ENCODE results near the gene MYO9B.
A peak's percentile ranks its signal among the peaks of the same experiment; 100 is the strongest.

The MYO9B gene

GRCh38 chr19:17226002-17226933, 150.7 kb downstream of the MYO9B start, which contains the start of gene OCEL1:
Gene OCEL1, plus strand, starts transcription at chr19:17226226. Its CDS starts 22 bp downstream, at chr19:17226248.
- peak; percentile 96 for DNase-seq (ENCODE audit: low read depth)
- TF ChIP-seq CTCF (conservative IDR thresholded peaks at IDR 0.05; ENCODE audit: control insufficient read depth, insufficient read depth, low read depth, low read length): no peak
- H3K4me3 ChIP-seq (ENCODE audit: control insufficient read depth, low read depth, low read length): peak within 1 kb of the TSS; percentile 60

GRCh38 chr19:17227798-17228367, 152.3 kb downstream of the MYO9B start:
- no peak for TF ChIP-seq CTCF (conservative IDR thresholded peaks at IDR 0.05; ENCODE audit: control insufficient read depth, insufficient read depth, low read depth, low read length)
- H3K4me3 ChIP-seq (ENCODE audit: control insufficient read depth, low read depth, low read length): no peak overlapping the region
- no peak for DNase-seq (ENCODE audit: low read depth)

- no peak for TF ChIP-seq CTCF (conservative IDR thresholded peaks at IDR 0.05; ENCODE audit: control insufficient read depth, insufficient read depth, low read depth, low read length)
- no peak for DNase-seq (ENCODE audit: low read depth)
- no peak overlapping the region for H3K4me3 ChIP-seq (ENCODE audit: control insufficient read depth, low read depth, low read length)
Observed at GRCh38 chr19:17229890-17230289, 154.3 kb downstream of the MYO9B start.

GRCh38 chr19:17232258-17232657, 156.7 kb downstream of the MYO9B start:
- no peak overlapping the region for H3K4me3 ChIP-seq (ENCODE audit: control insufficient read depth, low read depth, low read length)
- no peak for DNase-seq (ENCODE audit: low read depth)
- TF ChIP-seq CTCF (conservative IDR thresholded peaks at IDR 0.05; ENCODE audit: control insufficient read depth, insufficient read depth, low read depth, low read length): no peak

GRCh38 chr19:17234911-17235299, 159.3 kb downstream of the MYO9B start:
- peak overlapping the region; percentile 56 for H3K4me3 ChIP-seq (ENCODE audit: control insufficient read depth, low read depth, low read length)
- peak; percentile 48 for DNase-seq (ENCODE audit: low read depth)
- no peak for TF ChIP-seq CTCF (conservative IDR thresholded peaks at IDR 0.05; ENCODE audit: control insufficient read depth, insufficient read depth, low read depth, low read length)

- DNase-seq (ENCODE audit: low read depth): peak; percentile 66
- peak overlapping the region; percentile 56 for H3K4me3 ChIP-seq (ENCODE audit: control insufficient read depth, low read depth, low read length)
- TF ChIP-seq CTCF (conservative IDR thresholded peaks at IDR 0.05; ENCODE audit: control insufficient read depth, insufficient read depth, low read depth, low read length): peak; percentile 20
Observed at GRCh38 chr19:17235300-17235970, 159.9 kb downstream of the MYO9B start.
